ENCODE measurements around the gene SP2.
A peak's percentile ranks its signal among the peaks of the same experiment; 100 is the strongest.

SP2 gene

GRCh38 chr17:47973541-47973940, 77.5 kb downstream of the SP2 start:
- no peak for DNase-seq (ENCODE audit: low read depth)

- no peak for DNase-seq (ENCODE audit: low read depth)
Observed at GRCh38 chr17:47975189-47975822, 79.3 kb downstream of the SP2 start.

DNA sequence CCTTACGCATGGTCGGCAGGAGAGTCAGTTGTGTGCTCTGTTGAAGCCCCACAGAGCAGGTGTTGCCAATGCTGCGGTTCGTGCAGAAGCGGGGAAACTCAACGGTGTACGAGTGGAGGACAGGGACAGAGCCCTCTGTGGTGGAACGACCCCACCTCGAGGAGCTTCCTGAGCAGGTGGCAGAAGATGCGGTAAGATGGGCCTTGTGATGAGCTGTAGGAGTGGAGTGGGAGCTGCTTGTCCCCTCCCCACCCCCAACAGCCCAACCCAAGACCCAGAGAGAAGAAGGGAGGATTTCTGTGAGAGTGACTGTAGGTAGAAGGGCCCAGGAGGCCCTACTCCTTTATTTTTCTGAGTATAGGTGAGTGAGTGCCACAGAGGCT, 79.8 kb downstream of the SP2 start:
- DNase-seq (ENCODE audit: low read depth), result no peak

DNA sequence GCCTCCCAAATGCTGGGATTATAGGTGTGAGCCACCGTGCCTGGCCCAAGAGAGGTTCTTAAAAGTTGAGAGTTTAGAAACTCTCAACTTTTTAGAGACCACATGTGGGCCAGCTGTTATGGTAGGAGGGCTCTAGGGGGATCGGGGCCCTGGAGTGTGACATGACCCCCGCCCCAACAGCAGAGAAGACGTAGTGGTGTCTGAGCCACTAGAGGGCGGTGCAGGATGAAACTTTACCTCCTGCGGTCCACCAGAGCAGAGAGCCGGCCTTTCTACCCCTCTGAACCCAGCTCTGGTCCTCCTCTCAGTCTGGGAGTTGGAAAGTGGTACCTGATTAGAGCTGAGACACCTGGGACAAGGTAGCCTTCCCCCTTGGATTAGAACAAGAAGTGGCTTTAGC, 82.3 kb downstream of the SP2 start:
- peak; percentile 25 for DNase-seq (ENCODE audit: low read depth)

All from stimulated activated CD8-positive, alpha-beta memory T cell treated with anti-CD3 and anti-CD28 coated beads, Interleukin-4, amount 100 ng/mL, for 24 hours (primary cell).